OCI-LY3 (cell line): ENCODE measurements around the gene POLR3GL.

Experiments
- CTCF ChIP-seq: fragments of 200-600, 300-600 bp; sonication (generic); IDR thresholded peaks from 2 replicates; pipeline ENCODE4 v1.5.1; 2014; ENCODE audit warnings: antibody characterized with exemption, low read length, low read depth
- EZH2phosphoT487 ChIP-seq: fragments of 200-600 bp; shearing (Covaris generic); IDR thresholded peaks from 2 replicates; pipeline ENCODE4 v1.6.1; 2018; ENCODE audit warnings: antibody characterized with exemption, mixed run types, low read depth

GRCh38 chr1:145985502-145986439, 21.3 kb downstream of the POLR3GL start:
- TF ChIP-seq CTCF (no peak), EZH2phosphoT487 (no peak)
